Measurements from ENCODE around the gene TNNC1. TPM values are rescaled to one million over a fixed set of nuclear protein-coding genes. Genes with fewer than 3 reads are reported as not detected.
A peak's percentile ranks its signal among the peaks of the same experiment; 100 is the strongest.

TNNC1 gene
- total and polyA plus RNA-seq, 2 of the 13 experiments (the other 11 are each of a cell fraction or from before 2014, with no cell fraction given): 11.8 to 36.4 TPM

- TF ChIP-seq MAX (IDR thresholded peaks at IDR 0.05) (peak; percentile 37; the same call in 1 of the 2 replicates), NCOA5 (CRISPR knock-in tag; IDR thresholded peaks at IDR 0.05) (no peak), ZNF878 (CRISPR knock-in tag; IDR thresholded peaks at IDR 0.05) (no peak), MEIS1 (CRISPR knock-in tag; IDR thresholded peaks at IDR 0.05; ENCODE audit: borderline replicate concordance) (no peak), TRIM22 (IDR thresholded peaks at IDR 0.05) (no peak), ZNF605 (CRISPR knock-in tag; IDR thresholded peaks at IDR 0.05) (no peak), ZNF326 (CRISPR knock-in tag; IDR thresholded peaks at IDR 0.05; ENCODE audit: borderline replicate concordance) (no peak), MIER3 (CRISPR knock-in tag; IDR thresholded peaks at IDR 0.05; ENCODE audit: borderline replicate concordance) (no peak), GATA4 (IDR thresholded peaks at IDR 0.05; ENCODE audit: borderline replicate concordance, low read depth) (no peak), NRL (CRISPR knock-in tag; IDR thresholded peaks at IDR 0.05; ENCODE audit: borderline replicate concordance) (no peak), SMARCE1 (IDR thresholded peaks at IDR 0.05; ENCODE audit: borderline replicate concordance) (no peak), KDM5B (CRISPR knock-in tag; IDR thresholded peaks at IDR 0.05; ENCODE audit: borderline replicate concordance) (peak; percentile 18; the same call in 1 of the 2 replicates), ZNF3 (CRISPR knock-in tag; IDR thresholded peaks at IDR 0.05) (no peak), ZNF768 (CRISPR knock-in tag; IDR thresholded peaks at IDR 0.05) (no peak), IKZF5 (CRISPR knock-in tag; IDR thresholded peaks at IDR 0.05) (no peak), ZNF20 (CRISPR knock-in tag; IDR thresholded peaks at IDR 0.05) (no peak), ZNF180 (CRISPR knock-in tag; IDR thresholded peaks at IDR 0.05; ENCODE audit: borderline replicate concordance, low read depth) (no peak), FOXJ3 (CRISPR knock-in tag; IDR thresholded peaks at IDR 0.05; ENCODE audit: borderline replicate concordance) (no peak), ZMAT3 (CRISPR knock-in tag; conservative IDR thresholded peaks at IDR 0.05) (no peak), ZNF574 (CRISPR knock-in tag; IDR thresholded peaks at IDR 0.05) (no peak; the same call in 1 of the 2 replicates), ETS1 (CRISPR knock-in tag; IDR thresholded peaks at IDR 0.05) (no peak), PHB2 (IDR thresholded peaks at IDR 0.05; ENCODE audit: partially characterized antibody) (no peak)
Measured at GRCh38 chr3:52495777-52496602, 42.1 kb upstream of the TNNC1 start (continued).

Data from HepG2 (cell line).